Cardiac fibroblast (primary cell): ENCODE results near the gene KCNA10.

Experiments
- DNase-seq, 2 donors: peaks; one replicate each; pipeline versions ENCODE4 v3.0.0 to v3.0.0-alpha.2; 2010; ENCODE audit warnings: low read depth in 2 of 2
- H3K4me3 ChIP-seq, 2 donors: replicated peaks in 1 of 2; 1 replicate in 1 of 2; 2 replicates in 1 of 2; pipeline ENCODE4 v1.5.1; 2011; ENCODE audit warnings: low read depth in 2 of 2, low read length in 2 of 2, mild to moderate bottlenecking in 2 of 2, moderate library complexity in 1 of 2
- CTCF ChIP-seq: IDR thresholded peaks from one replicate; pipeline ENCODE4 v1.5.1; 2011; ENCODE audit warnings: low read depth, mild to moderate bottlenecking, low read length, inconsistent platforms

KCNA10 gene

GRCh38 chr1:110519125-110519810, at the start of gene KCNA10:
Gene KCNA10, minus strand, starts transcription at chr1:110519175. Its CDS starts 388 bp downstream, at chr1:110518787.
- no peak for TF ChIP-seq CTCF
- no peak within 1 kb of the TSS for H3K4me3 ChIP-seq
- DNase-seq, result no peak

GRCh38 chr1:110566836-110567235, 47.9 kb upstream of the KCNA10 start:
- no peak overlapping the region for H3K4me3 ChIP-seq

GRCh38 chr1:110565565-110565964, 46.6 kb upstream of the KCNA10 start:
- DNase-seq, result no peak
- no peak for TF ChIP-seq CTCF
- H3K4me3 ChIP-seq, result no peak overlapping the region

More at GRCh38 chr1:110566836-110567235, 47.9 kb upstream of the KCNA10 start:
- no peak for DNase-seq
- TF ChIP-seq CTCF, result no peak

GRCh38 chr1:110563089-110563488, 44.1 kb upstream of the KCNA10 start:
- H3K4me3 ChIP-seq, result no peak overlapping the region
- no peak for TF ChIP-seq CTCF
- DNase-seq, result no peak

- TF ChIP-seq CTCF, result no peak
- no peak for DNase-seq
- no peak overlapping the region for H3K4me3 ChIP-seq
Observed at GRCh38 chr1:110561596-110561995, 42.6 kb upstream of the KCNA10 start.

- no peak for DNase-seq
- no peak for TF ChIP-seq CTCF
- no peak overlapping the region for H3K4me3 ChIP-seq
Observed at GRCh38 chr1:110559157-110559556, 40.2 kb upstream of the KCNA10 start.

- DNase-seq, result no peak
- no peak overlapping the region for H3K4me3 ChIP-seq
- no peak for TF ChIP-seq CTCF
Observed at GRCh38 chr1:110557481-110557880, 38.5 kb upstream of the KCNA10 start.
